ENCODE data around the gene TFDP1.
"Not testable (repeated sequence)": the region's sequence is repeated elsewhere in the genome, so short reads cannot be mapped to it uniquely, and the experiment has no call there.

The TFDP1 gene

GRCh38 chr13:113551081-113552000, 33.2 kb upstream of the TFDP1 start:
- DNase-seq: no peak

DNA sequence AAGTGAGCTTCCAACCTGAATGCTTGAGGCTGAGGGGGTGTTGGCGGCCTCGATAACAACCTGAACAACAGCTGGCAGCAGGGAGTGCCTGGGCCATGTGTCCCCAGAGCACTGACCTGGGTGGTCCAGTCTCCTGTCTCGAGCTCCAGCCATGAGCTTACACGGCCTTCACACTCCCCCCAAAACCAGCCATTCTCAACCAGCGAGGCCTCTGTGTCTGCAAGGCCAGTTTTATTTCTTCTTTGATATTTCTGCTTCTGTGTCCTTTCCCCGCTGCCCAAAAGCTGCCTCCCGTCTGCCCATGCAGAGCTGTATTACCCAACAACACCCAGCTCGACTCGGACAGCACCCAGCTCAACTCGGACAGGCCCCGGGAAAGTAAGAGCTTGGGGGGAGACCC, 32.5 kb upstream of the TFDP1 start:
- no peak for DNase-seq

- DNase-seq: no peak
Observed at GRCh38 chr13:113552786-113553434, 31.6 kb upstream of the TFDP1 start.

GRCh38 chr13:113553511-113554332, 30.8 kb upstream of the TFDP1 start:
- DNase-seq: no peak

DNA sequence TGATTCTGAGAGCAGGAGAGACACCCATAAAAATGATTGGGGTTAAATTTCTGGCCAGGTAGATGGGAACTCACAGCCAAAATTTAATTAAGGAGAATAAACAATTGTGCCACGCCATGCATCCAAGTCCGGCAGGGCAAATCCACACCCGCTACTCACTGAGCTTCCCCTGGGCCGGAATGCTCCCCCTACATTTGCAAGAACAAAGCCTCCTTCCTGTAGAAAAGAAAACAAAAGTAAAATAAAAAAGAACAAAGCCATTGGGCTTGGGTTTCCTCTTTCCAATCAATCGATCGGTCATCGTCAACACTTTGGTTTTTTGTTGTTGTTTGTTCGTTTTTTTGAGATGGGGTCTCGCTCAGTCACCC, 30.2 kb upstream of the TFDP1 start:
- no peak for DNase-seq

- no peak for DNase-seq
Observed at GRCh38 chr13:113555141-113555540, 29.4 kb upstream of the TFDP1 start.

GRCh38 chr13:113557013-113557412, 27.5 kb upstream of the TFDP1 start:
- no peak for DNase-seq

GRCh38 chr13:113558461-113558860, 26.1 kb upstream of the TFDP1 start:
- no peak for DNase-seq

DNA sequence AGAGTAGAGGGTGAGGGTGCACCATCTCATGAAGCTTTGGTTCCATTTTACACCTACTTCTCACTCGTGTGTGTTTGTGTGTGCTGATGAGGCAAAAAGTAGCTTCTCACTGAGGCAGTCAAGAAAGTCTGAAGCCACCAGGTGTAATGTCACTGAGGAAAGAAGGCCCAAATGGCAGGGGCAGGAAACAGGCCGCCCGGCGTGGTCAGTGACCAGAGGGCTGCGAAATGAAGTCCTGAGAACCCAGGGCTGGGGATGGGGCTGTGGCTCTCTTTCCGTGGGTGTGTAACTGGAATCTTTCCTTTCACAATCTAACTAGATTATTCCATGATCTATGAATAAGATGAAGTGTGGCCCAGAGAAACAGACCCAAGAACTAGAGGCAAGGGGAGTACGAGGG, 25.5 kb upstream of the TFDP1 start:
- DNase-seq: no peak

GRCh38 chr13:113559901-113560644, 24.5 kb upstream of the TFDP1 start:
- no peak for DNase-seq

DNA sequence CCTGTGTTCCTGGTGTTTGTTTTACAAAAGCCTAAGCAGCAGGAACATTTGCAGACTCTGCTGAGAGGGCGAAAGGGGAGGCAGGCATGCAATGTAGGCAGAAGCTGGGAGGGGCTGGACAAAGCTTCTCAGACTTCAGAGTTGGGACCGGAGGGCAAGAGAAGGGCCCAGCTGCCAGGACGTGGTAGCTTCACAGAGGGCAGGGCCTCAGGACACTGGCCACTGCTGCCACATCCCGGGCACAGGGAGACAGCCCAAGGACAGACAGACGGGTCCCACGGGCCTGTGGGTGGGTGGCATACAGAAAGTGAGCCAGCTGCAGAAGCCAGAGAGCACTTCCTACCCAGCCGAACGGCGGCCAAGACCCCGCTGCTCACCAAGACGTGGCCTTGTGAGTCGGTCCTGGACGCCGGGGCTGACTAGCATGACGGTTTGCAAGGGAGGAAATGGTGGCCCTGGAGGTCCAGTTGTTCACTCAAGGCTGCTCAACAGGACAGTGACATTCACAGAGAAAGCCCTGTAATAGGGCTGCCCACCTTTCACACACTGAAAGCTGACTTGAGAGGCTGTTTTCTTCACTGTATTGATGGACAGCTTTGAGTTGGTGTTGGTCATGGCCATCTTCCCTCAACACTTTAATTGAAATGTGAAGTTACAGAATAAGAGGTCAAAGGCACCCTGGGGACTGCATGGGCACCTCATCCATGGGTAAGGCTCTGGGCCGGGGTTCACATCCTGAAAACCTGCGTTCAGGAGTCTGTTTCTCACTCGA, 23.7 kb upstream of the TFDP1 start:
- no peak for DNase-seq

DNA sequence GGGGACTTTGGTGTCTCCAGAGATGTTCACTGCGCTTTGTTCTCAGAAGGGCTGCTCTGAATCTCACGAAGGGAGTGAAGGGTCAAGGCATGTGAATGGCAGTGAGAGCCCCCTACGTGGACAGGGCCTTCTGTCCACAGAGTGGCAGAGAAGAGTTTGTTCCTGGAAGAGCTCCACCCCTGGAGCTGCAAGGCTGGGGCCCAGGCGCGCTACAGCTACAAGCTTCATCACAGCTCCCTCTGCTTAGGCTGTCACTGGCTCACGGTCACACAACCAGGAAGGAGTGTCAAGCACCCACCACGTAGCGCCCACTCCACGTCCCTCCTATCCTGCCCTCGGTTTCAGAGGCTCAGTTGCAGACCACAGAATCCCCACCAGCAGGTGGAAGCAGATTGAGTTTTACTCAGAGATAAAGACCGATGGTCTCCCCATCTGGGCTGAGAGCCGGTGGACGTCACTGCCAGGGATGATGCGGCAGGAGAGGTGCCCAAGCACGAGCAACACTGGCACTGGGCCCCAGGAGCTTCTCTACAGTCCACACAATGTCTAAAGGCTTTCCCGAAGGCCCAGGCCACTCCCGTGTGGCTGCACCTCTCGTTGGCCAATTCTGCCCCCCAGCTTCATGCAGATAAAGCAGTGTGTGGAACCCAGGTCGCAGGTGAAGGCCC, 23.0 kb upstream of the TFDP1 start:
- no peak for DNase-seq

GRCh38 chr13:113562085-113562749, 22.3 kb upstream of the TFDP1 start:
- DNase-seq: peak; percentile 84

DNA sequence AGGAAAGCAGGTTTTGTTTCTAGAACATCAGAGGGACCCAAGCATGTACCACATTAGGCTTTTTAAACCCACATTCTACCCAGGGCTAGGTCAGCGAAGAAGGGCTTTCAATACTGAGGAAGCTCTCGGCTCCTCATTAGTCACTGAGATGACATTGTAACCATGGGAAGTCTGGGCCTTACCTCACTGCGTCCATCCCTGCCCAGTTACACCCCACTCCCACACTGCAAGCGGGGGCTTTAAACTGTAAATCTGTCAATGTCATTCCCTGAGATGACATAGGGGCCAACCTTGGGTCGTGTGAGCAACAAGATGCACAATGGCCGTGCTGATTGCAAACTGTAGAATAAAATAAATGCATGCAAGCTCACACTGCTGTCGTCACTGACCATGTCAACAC, 21.7 kb upstream of the TFDP1 start:
- DNase-seq: no peak

DNA sequence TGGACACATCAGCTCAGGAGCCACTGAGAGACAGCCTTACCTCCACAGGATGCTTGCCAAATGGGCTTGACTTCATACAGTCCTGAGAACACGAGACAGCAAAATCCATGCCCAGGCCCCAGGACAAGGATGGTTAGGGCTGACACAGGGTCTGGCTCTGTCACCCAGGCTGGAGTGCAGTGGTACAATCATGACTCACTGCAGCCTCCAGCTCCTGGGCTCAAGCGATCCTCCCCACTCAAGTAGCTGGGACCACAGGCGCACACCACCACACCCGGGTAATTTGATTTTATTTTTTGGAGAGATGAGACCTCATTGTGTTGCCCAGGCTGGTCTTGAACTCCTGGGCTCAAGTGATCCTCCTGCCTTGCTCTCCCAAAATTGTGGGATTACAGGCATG, 21.0 kb upstream of the TFDP1 start:
- DNase-seq: not testable (repeated sequence)

DNA sequence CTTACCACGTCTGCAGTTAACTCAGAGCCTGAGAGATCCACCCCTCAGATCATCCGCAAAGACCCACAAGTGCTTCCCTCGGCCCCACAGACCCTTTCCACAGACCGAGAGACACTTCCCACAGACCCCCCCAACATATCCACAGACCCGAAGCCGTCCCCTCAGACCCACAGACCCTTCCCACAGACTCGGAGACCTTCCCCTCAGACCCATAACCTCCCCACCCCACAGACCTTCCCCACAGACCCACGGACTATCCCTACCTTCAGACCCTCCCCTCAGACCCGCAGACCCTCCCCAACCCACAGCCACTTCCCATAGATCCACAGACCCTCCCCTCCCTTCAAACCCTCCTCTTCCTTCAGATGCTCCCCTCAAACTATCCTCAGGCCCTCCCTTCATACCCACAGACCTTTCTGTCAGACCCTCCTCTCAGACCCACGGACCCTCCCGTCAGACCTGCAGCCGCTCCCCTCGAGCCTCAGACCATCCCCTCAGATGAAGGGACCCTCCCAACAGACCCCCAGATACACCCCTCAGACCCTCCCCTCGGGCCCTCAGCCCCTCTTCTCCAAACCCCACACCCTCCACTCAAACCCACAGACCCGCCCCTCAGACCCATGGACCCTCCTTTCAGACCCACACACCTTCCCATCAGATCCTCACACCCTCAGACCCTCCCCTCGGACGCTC, 20.1 kb upstream of the TFDP1 start:
- DNase-seq: no peak

- no peak for DNase-seq
Observed at GRCh38 chr13:113565526-113566226, 18.9 kb upstream of the TFDP1 start.

DNA sequence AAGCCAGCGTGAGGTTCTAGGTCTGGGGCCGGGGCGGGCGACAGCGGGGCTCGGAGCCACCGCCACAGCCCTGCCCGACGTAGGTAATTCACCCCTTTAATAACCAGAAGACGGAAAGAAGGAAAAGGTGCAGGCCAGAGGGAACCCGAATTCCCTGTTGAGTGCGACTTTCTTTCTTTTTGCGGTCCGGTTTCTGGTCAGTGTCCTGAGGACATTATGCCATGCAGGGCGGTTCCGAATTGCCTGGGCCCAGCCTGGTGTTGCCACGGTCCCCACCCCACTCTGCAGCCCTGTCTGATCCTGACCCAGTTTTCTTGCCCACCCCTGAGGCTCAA, 18.4 kb upstream of the TFDP1 start:
- DNase-seq: no peak

- DNase-seq: no peak
Observed at GRCh38 chr13:113567681-113568080, 16.9 kb upstream of the TFDP1 start.

DNA sequence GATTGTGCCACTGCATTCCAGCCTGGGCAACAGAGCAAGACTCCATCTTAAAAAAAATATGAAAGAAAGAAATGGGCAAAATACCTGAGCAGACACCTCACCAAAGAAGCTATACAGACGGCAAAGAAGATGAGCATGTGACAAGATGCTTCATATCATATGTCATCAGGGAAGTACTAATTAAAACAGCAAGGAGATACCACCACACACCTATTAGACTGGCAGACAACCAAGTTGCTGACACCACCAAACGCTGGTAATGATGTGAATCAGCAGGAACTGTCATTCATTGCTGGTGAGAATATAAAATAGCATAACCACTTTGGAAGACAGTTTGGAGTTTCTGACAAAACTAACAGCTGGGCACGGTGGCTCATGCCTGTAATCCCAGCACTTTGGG, 11.5 kb upstream of the TFDP1 start:
- DNase-seq: no peak

Data from NCI-H146 (cell line).